ENCODE results near the gene CSPG4. TPM values are rescaled to one million over a fixed set of nuclear protein-coding genes. Genes with fewer than 3 reads are reported as not detected.

The CSPG4 gene
- total RNA-seq, 1 experiment from 2014 or later: 2.0 TPM

DNA sequence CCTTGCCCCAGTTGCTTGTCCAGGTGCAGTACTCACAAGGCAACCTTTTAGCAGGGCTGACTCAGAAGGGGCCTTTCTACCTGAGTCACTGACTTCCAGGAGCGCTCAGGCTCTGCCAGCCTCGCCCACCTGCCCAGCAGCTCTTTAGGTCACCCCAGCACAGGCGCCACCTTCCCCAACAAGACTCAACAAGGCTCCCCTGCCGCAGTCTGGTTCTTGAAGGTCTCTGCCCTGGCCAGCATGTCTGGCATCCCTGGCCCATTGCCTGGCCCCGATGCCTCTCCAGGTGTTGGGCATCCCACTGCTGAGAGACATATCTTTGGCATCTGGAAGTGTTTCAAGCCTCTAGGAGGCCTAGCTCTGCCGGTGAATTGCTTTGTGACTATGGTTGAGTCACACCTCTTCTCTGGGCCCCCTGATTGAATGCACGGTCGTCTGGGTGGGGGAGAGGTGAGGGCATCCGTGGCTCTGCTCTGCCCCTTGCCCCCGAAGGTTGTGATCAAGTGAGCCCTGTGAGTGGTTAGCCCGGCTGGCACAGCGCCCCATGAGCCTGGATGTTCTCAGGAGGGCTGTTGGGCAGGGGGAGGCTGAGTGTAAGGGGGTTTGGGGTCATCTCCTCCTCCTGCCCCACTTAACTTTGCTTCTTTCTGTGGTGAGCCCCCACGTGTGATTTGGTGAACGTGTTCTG lies 43.3 kb downstream of the CSPG4 start:
- peaks cover 8% of the 10 kb centered on the region; the same call in 1 of the 2 replicates for H3K4me1 ChIP-seq (ENCODE audit: insufficient read depth, low read length)
- H3K27me3 Mint-ChIP-seq (ENCODE audit: low read depth): peaks cover 1% of the 10 kb centered on the region; the same call in 1 of the 2 replicates

More for the DNA sequence above, 43.3 kb downstream of the CSPG4 start:
- WGBS (ENCODE audit: extremely low coverage, insufficient read length, low lambda C conversion rate): no CpG with 5 or more reads among the region's 14 CpGs
- Mint-ChIP-seq H3K4me1 (peaks cover 17 to 22% of the 10 kb centered on the region in 2 experiments), H3K36me3 (ENCODE audit: insufficient read depth in 1 of 3, low read depth in 3 of 3) (peaks cover 0 to 2% (median 0%) of the 10 kb centered on the region in 3 experiments; a peak in 2 of 7 replicates), H3K27ac (peak overlapping the region in 1 of 3 experiments; percentile 62; a peak in 1 of 7 replicates), H3K9me3 (no peaks in the 10 kb centered on the region; a peak in 1 of 5 replicates), H3K4me3 (no peak overlapping the region)
- H4K8ac ChIP-seq (replicated peaks; ENCODE audit: insufficient read length, low read depth, low read length): no peak overlapping the region
- no peaks in the 10 kb centered on the region for H3K23me2 ChIP-seq (ENCODE audit: insufficient read length, low read depth, low read length, poor library complexity, severe bottlenecking)
- H3K14ac ChIP-seq (ENCODE audit: insufficient read depth, low read length): no peak overlapping the region; the same call in 1 of the 2 replicates
- H3K18ac ChIP-seq (ENCODE audit: insufficient read length, low read depth, low read length): no peak overlapping the region
- H2BK20ac ChIP-seq (ENCODE audit: low read depth, low read length, poor library complexity, severe bottlenecking): no peak overlapping the region
- no peak overlapping the region for H3K23ac ChIP-seq (ENCODE audit: insufficient read length, low read depth, low read length)
- no peak overlapping the region for H3K56ac ChIP-seq (ENCODE audit: insufficient read length, low read depth, low read length)
- no peaks in the 10 kb centered on the region for H3K79me1 ChIP-seq (ENCODE audit: insufficient read depth, low read depth, low read length, poor library complexity, severe bottlenecking)
- H4K5ac ChIP-seq (ENCODE audit: insufficient read length, low read depth, low read length): no peak overlapping the region
- TF ChIP-seq, protein P1, sequence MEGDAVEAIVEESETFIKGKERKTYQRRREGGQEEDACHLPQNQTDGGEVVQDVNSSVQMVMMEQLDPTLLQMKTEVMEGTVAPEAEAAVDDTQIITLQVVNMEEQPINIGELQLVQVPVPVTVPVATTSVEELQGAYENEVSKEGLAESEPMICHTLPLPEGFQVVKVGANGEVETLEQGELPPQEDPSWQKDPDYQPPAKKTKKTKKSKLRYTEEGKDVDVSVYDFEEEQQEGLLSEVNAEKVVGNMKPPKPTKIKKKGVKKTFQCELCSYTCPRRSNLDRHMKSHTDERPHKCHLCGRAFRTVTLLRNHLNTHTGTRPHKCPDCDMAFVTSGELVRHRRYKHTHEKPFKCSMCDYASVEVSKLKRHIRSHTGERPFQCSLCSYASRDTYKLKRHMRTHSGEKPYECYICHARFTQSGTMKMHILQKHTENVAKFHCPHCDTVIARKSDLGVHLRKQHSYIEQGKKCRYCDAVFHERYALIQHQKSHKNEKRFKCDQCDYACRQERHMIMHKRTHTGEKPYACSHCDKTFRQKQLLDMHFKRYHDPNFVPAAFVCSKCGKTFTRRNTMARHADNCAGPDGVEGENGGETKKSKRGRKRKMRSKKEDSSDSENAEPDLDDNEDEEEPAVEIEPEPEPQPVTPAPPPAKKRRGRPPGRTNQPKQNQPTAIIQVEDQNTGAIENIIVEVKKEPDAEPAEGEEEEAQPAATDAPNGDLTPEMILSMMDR (conservative IDR thresholded peaks at IDR 0.05): no peak
- H3K9ac ChIP-seq (ENCODE audit: extremely low read depth, insufficient read length, low read length): no peak overlapping the region
- no peak overlapping the region for H4K91ac ChIP-seq (ENCODE audit: insufficient read length, low read depth, low read length)
- no peak overlapping the region for H2BK120ac ChIP-seq (ENCODE audit: low read depth, low read length, poor library complexity, severe bottlenecking)
- no peak overlapping the region for H2BK15ac ChIP-seq (ENCODE audit: low read depth, low read length)
- no peak overlapping the region for H2AK5ac ChIP-seq (ENCODE audit: insufficient read length, low read length)
- H3K4me2 ChIP-seq (ENCODE audit: insufficient read depth, insufficient read length, low read length): no peak overlapping the region
- no peak overlapping the region for H2BK5ac ChIP-seq (ENCODE audit: insufficient read length, low read length)
- H3T11ph ChIP-seq (ENCODE audit: low read length): no peak overlapping the region
- no peaks in the 10 kb centered on the region for H3K79me2 ChIP-seq (ENCODE audit: insufficient read depth, low read length)
- no peak overlapping the region for H3K27ac ChIP-seq (ENCODE audit: insufficient read length, low read depth, low read length)
- H3K27me3 ChIP-seq (ENCODE audit: insufficient read depth, low read length): no peaks in the 10 kb centered on the region
- H2AFZ ChIP-seq (ENCODE audit: low read length): no peak overlapping the region
- no peak for DNase-seq
- H4K20me1 ChIP-seq (ENCODE audit: control insufficient read depth, insufficient read depth, insufficient read length): no peaks in the 10 kb centered on the region
- H3K4ac ChIP-seq (ENCODE audit: low read depth, low read length): no peak overlapping the region
- H2BK12ac ChIP-seq (ENCODE audit: insufficient read length, low read depth, low read length): no peak overlapping the region
- no peaks in the 10 kb centered on the region for H3K9me3 ChIP-seq (ENCODE audit: control insufficient read depth, low read depth, low read length)

All from H9 (cell line).